ENCODE measurements around the gene SLC35F4.

DNA sequence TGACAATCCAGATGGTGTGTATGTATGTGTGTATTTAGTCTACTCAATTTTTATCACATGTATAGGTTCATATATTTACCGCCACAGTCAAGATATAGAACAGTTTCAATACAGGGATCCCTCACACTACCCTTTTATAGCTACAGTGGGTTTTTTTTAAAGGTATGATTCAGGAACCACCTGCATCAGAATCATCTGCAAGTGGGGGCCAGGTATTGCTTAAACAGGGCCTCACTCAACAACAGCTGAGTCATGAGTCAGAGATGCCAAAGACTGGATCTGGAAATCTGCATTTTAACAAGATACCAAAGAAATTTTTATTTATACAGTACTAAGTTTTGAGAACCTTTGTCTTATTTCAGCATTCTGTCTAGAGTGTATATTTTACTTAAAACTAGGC lies 117.6 kb downstream of the SLC35F4 start:
- no peak for TF ChIP-seq CTCF (IDR thresholded peaks at IDR 0.05 in 2 of 3, conservative IDR thresholded peaks at IDR 0.05 in 1 of 3; ENCODE audit: control insufficient read depth in 2 of 3, extremely low read depth in 1 of 3, insufficient read depth in 1 of 3, low read depth in 3 of 3, low read length in 3 of 3)
- no peak for TF ChIP-seq CBFB (IDR thresholded peaks at IDR 0.05; ENCODE audit: low read depth)
- no peak for TF ChIP-seq RAD21 (IDR thresholded peaks at IDR 0.05; ENCODE audit: insufficient read depth, low read depth, low read length)
